SW 1271 (cell line): ENCODE measurements around the gene IGSF10.

Source experiments
- DNase-seq, 2 experiments: peaks; one replicate each; lab custom pipeline; 2025; lab: John Stamatoyannopoulos, UW

IGSF10 gene

DNA sequence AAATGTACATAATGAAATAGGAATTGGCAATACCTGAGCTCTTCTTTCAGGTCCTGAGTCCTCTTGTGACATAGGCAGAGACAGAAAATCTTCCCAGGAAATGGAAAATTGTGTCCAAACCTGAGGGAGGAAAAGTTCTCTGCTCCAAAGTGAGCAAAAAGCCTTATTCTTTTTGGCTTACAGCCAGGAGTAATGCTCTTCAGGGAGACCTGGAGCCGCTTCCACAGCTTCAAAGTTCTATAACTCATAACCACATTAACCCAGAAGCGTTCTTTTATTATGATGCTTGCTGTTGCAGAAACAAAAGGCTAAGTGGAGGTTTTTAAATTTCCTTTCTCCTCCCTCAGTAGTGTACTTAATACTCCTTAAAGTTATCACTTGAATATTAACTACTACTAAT is 633 bp downstream of the IGSF10 start:
- DNase-seq, result no peak

DNA sequence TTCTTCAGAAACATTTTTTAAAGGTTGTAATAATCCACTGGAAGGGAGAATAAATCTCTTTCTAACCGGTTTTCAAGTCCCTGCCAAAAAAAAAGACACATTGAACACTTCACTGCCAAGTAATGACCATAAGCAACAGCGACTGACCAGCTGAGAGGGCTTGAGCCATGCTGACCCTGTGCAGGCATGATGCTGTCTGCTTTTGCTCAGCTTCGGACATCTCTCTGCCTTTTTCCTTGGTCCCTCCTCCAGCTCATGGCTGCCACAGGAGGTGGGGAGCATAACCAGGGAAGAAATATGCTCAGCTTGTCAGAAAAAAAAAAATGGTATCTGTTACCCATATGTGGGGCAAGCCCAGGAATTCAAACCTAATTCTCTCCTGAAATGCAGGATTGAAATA is 1.5 kb downstream of the IGSF10 start:
- DNase-seq, result no peak

DNA sequence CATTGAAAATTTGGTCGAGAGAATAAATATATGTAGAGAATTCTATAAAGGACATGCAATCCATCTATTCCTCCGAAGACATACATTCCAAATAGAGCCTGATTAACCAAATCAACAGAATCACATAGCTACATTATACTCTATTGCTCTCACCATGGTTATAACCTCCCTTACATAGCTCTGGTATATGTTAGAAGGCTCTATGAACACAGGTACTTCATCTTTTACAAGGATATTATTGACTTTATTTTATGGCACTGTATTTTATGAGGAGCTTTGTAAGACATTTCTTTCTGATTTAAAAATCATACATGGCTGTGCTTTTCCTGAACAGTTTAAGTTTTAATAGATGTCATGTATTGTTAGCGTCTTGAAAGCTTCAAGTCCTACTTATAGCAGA is 4.8 kb downstream of the IGSF10 start:
- no peak for DNase-seq

DNA sequence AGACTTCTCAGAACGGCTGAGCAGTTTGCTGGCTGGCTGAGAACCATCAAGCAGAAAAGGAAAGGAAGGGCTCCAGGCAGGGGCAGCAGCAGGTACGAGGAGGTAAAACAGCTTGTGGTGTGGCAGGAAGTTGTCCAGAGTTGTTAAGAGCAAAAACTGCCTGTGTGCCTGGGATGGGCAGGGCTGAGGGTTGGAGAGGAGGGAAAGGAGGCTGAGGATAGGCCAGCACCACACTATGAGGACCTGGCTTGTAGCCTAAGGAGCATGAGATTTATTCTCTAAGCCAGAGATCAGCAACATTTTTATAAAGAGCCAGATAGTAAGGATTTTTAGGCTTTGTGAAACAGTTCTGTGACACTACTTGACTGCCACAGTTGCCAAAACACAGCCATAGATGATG is 8.0 kb downstream of the IGSF10 start:
- DNase-seq, result no peak

DNA sequence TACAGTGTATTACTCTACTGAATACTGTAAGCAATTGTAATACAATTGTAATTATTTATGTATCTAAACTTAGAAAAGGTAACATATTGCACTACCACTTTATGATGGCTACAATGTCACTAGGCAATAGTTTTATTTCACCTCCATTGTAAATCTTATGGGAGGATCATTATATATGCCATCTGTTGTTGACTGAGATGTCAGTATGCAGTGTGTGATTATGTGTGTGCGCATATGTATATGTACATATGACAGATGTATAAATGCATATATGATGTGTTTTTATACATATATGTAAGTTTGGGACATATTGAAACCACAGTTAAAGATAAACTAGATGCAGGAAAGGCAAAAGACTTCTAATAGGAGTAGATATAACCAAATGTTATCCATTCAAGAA is 8.5 kb downstream of the IGSF10 start:
- DNase-seq, result no peak

DNA sequence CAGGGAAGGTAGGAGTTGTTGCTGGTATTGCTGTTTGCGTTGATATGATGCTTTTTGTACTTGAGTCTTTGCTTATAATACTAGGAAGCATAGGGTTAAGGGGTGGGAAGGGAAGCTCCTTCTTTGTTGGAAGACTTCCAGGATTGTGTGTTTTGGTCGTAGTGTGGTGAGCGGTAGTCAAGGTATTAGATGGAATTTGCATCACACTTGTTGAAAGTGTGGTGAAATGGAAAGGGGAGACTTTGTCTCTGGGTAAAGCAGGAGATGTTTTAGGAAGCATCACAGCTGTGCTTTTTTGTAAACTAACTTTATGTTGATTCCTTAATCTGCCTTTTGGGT is 14.9 kb downstream of the IGSF10 start:
- DNase-seq, result no peak

DNA sequence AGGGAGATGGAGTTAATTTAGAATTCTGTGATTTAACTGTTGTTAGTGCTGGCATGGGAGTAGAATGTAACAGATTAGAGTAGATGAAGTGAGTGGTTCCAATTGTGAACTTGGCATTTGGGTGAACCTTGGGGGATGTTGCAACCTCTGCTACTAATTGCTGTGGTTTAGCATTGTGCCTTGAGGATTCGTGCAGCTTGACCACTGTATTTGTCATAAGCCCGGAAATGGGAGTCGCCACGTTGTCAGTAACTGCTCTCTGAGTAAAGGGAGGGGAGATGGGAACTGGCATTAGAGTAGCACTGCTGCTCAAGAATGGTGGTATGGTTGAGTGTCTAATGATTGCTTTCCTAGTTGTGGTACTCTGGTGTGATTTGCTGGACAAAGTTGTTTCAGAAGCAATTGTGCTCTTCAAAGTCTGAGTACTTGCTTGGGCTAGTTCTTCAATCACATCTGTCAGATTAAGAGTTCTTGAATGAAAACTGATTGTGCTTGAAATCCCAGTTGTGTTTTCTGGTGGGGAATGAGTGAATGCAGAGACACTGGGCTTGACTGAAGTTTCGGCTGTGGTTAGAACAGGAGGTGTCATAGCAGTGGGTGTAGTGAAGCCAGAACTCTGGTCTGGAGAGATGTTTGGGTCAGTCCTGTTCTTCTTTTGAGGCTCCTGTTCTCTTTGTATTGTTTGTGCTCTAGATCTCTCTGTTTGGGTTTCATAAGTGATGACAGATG is 15.4 kb downstream of the IGSF10 start:
- DNase-seq, result no peak

DNA sequence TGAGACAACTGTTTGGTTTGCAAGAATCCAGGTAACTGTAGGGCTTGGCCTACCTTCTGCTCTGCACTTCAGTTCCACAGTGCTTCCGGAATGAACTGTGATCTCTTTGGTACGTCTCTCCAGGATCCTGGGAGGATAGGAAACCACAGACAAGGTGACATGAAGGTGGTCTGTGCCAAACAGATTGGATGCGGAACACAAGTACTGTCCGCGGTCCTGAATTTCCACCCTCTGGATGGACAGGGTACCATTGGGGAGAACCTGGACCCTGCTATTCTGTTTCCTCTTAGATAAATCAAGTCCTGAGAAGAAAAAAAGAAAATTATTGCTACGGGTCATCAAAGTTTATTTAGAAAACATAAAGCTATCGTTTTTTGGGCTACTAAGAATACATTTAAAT is 17.3 kb downstream of the IGSF10 start:
- no peak for DNase-seq

DNA sequence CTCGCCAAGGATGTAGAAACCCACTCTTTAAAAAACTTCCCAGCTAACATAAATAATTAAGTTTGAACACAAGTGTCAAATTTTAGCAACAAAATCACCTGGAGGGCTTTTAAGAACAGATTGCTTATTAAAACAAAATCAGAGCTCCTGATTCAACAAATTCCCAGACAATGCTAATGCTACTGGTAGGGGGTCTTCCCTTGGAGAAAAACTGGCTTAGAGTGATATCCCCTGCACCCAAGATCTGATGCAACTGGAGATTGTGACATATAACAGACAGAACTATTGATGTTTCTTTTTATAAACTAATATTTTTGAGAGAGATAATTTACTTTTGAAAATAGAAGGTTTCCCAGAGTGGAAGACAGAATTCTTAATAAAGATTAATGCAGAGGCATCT is 19.9 kb downstream of the IGSF10 start:
- DNase-seq, result no peak

DNA sequence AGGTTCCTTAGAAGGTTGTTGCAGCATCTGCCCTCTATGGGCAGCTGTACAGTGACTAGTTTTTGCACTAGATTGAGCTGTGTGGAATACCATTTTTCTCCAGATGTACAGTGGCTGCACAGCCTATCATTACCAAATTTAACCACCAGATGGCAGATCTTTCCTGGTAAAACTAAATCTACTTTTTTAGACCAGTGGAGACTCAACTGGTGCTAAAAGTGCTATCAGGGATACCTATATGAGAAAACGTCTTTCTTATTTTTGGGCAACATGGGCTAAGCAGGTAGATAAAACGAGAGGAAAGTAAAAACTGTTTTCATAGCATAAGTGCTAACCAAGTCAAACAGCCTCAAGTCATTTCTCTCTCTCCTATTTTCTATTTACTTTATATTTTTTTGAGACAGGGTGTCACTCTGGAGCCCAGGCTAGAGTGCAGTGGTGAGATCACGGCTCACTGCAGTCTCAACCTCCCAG is 21.2 kb downstream of the IGSF10 start:
- DNase-seq, result peak; percentile 6 to 71

DNA sequence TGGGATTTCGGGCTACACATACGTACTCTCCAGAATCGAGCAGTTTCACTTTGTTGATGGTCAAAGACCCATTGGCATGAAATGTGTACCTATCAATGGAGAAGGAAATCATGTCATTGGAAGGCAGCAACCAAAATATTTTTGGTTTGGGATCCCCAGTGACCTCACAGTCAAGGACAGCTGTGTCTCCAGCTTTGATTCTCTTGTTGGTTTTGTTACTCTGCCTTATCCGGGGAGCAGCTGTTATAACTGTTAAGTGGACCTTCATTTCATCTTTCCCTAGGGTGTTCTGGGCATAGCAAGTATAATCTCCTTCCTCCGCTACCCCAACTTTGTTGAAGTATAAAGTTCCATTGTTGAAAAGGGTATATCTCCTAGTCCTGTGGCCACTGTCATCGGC is 23.0 kb downstream of the IGSF10 start:
- DNase-seq, result no peak

DNA sequence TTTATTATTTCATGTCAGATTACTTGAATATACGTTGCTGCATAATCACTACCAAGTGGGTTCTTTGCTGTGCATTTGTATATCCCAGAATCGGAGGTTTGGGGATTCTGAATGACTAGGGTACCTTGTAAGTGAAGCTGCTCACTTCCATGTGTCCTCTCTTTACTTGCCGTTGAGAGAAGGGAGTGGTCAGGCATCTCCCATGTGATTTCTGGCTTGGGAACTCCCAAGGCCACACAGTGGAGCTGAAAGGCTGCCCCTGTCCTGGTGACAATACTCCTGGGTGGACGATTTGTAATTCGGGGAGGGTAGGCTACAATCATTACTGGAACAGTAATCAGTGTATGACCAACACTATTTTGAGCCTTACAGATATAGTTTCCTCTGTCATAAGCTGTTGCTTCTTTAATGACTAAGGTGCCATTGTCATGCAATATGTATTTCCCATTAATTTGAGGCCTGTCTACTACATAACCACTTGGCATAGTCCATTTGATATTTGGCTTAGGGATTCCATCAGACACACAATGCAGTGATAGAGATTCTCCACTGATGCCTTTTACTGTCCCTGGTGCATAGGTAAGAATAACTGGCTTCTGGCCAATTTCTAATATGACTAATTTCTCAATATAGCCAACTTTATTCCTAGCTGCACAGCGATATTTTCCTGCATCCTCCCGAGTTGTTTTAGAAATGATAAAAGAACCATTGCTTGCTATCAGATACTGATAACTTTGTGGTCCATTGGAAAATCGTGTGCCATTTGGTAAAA is 24.0 kb downstream of the IGSF10 start:
- DNase-seq, result no peak

DNA sequence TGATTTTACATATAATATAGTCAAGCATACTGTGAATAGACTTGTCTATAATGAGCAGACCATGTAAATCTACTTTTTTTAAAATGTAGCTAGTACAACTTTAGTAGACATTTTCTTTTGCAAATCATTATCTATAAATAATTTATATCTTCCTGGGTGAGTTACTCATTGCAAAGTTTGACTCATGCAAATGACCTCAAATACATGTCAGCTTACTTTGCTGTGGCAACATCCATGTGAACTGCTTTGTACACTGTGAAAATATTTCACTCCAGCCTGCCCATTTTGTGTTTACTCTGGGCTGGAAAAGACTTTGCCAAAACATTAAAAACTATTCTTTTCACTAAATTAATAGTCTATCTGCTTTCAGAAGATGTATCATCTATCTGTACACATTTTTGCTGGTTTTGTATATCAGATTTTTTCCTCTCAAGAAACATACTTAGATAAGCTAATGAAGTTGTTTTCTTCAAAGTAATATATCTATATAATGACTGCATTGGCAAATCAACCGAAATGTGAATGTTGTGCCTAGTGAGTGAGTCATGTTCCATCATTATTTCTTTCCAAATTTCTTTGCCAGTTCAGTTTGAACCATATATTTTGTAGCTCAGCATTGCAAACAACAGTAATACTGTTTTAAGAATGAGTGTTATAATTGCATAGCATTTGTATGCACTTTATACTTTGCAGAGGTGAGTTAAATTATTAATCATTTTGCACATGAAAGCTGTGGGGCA is 26.5 kb downstream of the IGSF10 start:
- peak; percentile 21 to 23 for DNase-seq

DNA sequence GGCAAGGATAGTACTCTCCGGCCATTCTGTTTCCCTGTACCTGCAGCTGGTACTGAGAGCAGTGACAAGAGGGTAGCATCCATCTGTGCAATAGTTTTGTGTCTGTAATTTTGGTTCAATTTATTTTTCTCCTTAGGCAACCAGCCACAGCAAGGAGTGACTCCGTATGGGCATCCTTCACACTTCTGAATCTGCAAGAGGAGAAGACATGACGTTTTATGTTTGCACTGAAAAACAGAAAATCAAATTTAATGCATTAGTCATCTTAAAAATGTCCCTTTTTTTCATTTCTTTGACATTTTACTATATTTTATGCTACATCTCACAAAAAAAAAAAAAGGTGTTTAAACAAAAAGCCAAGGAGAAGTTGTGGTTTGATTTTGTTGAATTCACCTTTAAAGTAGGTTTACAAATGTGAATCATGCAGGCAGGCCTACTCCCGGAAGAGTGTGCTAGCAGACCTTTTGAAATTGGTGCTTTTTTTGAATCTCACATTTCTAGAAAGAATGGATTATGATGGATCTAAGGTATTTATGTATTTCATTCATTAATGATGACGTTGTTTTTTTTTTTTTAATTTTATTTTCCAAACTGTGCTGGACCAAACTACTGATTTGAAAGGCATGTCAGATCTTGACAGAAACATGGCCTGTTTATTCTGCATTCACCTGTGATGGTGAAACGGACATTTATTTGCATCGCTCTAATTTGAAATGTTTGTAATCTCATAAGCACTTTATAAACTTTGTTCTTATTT is 28.1 kb downstream of the IGSF10 start:
- no peak for DNase-seq

DNA sequence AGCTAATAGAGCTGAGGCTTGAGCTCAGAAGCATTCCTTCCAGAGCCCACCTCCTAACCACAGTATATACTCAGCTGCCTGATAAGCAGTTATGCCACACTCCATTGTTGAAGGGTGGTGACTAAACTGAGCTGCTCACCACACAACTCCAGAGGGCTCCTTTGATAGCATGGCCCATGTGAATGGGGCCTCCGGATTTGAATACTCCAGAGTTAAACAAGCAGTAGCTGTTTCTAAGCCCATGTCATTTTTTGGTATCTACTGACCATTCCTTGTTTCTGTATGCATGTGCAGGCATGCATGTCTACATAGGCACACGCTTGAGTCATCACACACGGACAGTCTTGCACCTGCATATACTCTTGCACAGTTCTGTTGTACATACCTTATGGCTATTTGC is 28.9 kb downstream of the IGSF10 start:
- no peak for DNase-seq

DNA sequence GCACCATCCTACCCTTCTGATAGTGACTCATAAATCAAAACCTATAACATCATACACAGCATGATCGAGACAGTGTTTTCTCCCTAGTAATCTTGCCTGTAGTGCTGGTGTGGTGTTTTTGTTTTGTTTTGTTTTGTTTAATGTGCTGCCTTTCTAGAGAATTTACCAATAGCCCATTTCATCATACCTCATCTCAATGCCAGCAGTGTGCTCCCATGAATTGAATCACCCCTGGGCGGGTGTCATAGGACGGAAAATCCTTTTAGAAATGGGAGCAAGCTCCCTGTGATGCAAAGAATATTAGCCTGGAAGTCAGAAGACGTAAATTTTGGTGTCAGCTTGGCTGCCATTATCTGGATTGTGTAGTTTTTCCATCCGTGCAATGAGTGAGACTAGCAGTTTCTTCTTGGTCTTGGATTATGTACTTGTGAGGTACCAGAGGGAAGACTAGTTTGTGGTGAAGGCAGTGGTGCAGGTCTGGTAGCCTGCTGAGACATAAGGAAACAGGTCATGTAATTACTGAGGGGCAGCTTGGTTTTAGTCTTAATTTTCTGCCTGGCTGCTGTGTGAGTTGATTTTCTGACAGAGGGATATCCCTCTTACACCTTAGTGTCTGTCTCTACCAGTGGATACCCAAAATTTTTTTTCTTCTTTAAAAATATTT is 29.9 kb downstream of the IGSF10 start:
- no peak for DNase-seq

DNA sequence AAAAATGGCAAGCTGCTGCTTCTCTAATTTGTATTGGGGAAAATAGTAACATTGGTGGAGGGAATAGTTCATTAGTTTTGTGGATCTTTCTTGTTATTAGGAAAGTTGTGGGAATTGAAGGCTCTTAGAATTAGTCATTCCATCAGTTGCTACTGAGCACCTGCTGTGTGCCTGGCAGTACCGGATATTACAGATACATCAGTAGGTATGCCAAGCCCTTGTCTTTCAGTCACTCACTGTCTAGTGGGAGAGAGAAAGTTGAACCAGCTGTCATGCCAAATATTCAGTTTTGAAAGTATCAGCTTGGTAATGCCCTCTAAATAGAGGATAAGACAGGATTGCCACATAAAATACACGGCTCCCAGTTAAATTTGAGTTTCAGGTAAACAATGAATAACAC is 32.5 kb downstream of the IGSF10 start:
- no peak for DNase-seq

DNA sequence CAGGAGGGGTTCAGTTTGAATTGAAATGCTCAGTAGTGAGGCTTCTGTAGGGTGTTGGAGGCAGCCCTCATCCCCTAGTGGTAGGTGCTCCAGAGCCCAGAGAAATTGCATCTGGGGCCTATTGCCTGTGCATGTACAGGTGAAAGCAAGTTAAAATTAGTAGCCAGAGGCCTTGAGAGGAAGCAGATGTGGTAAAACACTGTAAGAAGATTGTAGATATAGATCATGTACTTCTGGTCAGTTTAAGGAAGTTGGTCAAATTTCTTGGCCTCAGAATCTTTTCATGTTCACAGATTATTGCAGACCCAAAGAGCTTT is 34.6 kb downstream of the IGSF10 start:
- DNase-seq, result no peak

DNA sequence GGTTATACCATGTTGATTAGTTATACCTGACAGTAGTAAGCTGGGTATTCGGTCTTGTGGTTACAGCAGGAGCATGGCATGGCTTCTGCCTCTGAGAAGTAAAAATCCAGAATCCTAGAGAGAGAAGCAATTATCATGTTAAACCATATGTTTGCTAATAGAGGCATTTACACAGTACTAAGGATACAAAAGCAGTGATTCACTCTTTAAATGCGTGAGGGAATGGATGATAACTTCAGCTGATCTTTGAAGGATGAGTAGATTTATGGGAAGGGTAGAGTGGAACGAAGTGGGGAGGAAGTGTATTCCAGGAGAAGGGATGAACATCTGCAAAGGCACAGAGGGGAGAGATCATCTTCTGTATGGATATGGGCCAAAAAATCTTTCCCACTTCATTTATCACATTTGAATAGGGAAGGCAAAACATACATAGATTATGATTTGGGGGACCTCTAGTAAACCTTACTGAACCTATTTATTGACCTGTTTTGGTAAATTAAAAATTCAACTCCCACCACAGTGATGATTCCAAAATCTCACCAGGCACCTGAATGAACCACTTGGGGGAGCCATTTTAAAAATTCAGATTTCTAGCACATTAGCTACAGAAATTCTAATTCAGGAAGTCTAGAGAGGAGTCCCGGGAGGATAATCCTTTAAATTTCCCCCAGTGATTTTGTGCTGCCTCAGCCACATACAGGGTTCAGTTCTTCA is 35.1 kb downstream of the IGSF10 start:
- DNase-seq, result peak in 1 of 2 experiments; percentile 14

DNA sequence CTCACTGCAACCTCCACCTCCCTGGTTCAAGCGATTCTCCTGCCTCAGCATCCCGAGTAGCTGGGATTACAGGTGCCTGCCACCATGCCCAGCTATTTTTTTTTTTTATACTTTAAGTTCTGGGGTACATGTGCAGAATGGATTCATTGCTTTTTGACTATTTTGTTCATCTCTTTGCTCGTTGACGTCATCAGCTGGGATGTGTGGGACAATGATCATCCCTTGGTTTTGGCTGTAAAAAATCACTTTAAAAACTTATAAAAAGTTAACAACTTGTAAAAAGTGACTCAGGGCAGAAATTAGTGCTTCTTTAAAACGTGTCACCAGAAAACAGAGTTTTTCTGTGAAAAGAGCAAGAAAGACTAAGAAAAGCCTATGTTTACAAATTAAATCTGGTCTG is 37.8 kb downstream of the IGSF10 start:
- no peak for DNase-seq

DNA sequence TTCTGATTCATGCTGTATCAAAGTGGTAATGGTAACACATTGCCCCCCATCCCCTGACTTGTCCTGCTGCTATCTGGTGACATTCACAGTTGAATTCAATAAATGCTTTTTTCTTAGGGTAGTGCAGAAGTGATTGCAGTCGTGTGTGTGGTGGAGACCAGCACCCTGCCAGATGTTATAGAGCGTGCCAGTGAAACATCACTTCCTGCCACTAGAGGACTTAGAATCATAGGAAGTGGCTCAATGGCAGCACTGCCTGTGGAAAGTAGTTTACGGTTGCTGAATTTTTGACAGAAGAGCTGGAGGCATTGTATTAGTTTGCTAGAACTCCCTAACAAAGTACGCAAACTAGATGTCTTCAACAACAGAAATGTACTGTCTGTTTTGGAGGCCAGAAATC is 38.9 kb downstream of the IGSF10 start:
- DNase-seq, result no peak
